Measurements from ENCODE around the gene TMEM151B. TPM values are rescaled to one million over a fixed set of nuclear protein-coding genes. Genes with fewer than 3 reads are reported as not detected.

Gene TMEM151B
- total and polyA plus RNA-seq, 2 experiments from 2014 or later = 0.30 TPM

GRCh38 chr6:44275271-44275748 is 5.1 kb downstream of the TMEM151B start:
- no peaks in the 10 kb centered on the region for H3K36me3 ChIP-seq (replicated peaks; ENCODE audit: insufficient read depth, low read depth)
- DNase-seq (ENCODE audit: low spot score) = no peak
- no peak overlapping the region for H3K4me3 ChIP-seq
- H3K9me2 ChIP-seq (replicated peaks; ENCODE audit: insufficient read depth) = no peaks in the 10 kb centered on the region
- no peak overlapping the region for H3K27ac ChIP-seq
- no peak overlapping the region for H3K4me2 ChIP-seq
- TF ChIP-seq CTCF (IDR thresholded peaks at IDR 0.05; ENCODE audit: poor library complexity) (no peak), EZH2 (IDR thresholded peaks at IDR 0.05; ENCODE audit: borderline replicate concordance) (no peak), EZH2phosphoT487 (IDR thresholded peaks at IDR 0.05; ENCODE audit: low read depth, severe bottlenecking, unreplicated experiment) (no peak)
- peaks cover 62% of the 10 kb centered on the region for H3K27me3 ChIP-seq
- H3K9me3 ChIP-seq (ENCODE audit: low read depth) = no peaks in the 10 kb centered on the region
- H2AFZ ChIP-seq = no peak overlapping the region
- H3K79me2 ChIP-seq = no peaks in the 10 kb centered on the region
- no peaks in the 10 kb centered on the region for H3K4me1 ChIP-seq (ENCODE audit: insufficient read depth)
- 97% methylated on average over 58 of the region's 59 CpGs for WGBS (ENCODE audit: low lambda C conversion rate, missing lambda C conversion rate)
- no peaks in the 10 kb centered on the region for H4K20me1 ChIP-seq (ENCODE audit: insufficient read depth, poor library complexity, severe bottlenecking)

GRCh38 chr6:44275749-44276648 is 5.7 kb downstream of the TMEM151B start:
- WGBS (ENCODE audit: low lambda C conversion rate, missing lambda C conversion rate) = 72% methylated on average over 64 of the region's 109 CpGs

GRCh38 chr6:44276667-44277640 is 6.7 kb downstream of the TMEM151B start:
- WGBS (ENCODE audit: low lambda C conversion rate, missing lambda C conversion rate) = 82% methylated on average over 17 of the region's 23 CpGs
- TF ChIP-seq CTCF (IDR thresholded peaks at IDR 0.05; ENCODE audit: poor library complexity) (no peak), EZH2phosphoT487 (IDR thresholded peaks at IDR 0.05; ENCODE audit: low read depth, severe bottlenecking, unreplicated experiment) (no peak), EZH2 (IDR thresholded peaks at IDR 0.05; ENCODE audit: borderline replicate concordance) (no peak)
- no peaks in the 10 kb centered on the region for H4K20me1 ChIP-seq (ENCODE audit: insufficient read depth, poor library complexity, severe bottlenecking)

More at GRCh38 chr6:44275749-44276648, 5.7 kb downstream of the TMEM151B start:
- H3K27ac ChIP-seq = no peak overlapping the region
- H3K27me3 ChIP-seq = peaks cover 68% of the 10 kb centered on the region
- H4K20me1 ChIP-seq (ENCODE audit: insufficient read depth, poor library complexity, severe bottlenecking) = no peaks in the 10 kb centered on the region
- H3K4me2 ChIP-seq = peak overlapping the region; percentile 33
- no peaks in the 10 kb centered on the region for H3K79me2 ChIP-seq
- no peaks in the 10 kb centered on the region for H3K36me3 ChIP-seq (replicated peaks; ENCODE audit: insufficient read depth, low read depth)
- no peak for DNase-seq (ENCODE audit: low spot score)
- no peaks in the 10 kb centered on the region for H3K9me3 ChIP-seq (ENCODE audit: low read depth)
- H3K9me2 ChIP-seq (replicated peaks; ENCODE audit: insufficient read depth) = no peaks in the 10 kb centered on the region
- H3K4me1 ChIP-seq (ENCODE audit: insufficient read depth) = no peaks in the 10 kb centered on the region
- H3K4me3 ChIP-seq = no peak overlapping the region
- H2AFZ ChIP-seq = no peak overlapping the region
- no peak for TF ChIP-seq EZH2phosphoT487 (IDR thresholded peaks at IDR 0.05; ENCODE audit: low read depth, severe bottlenecking, unreplicated experiment)
- no peak for TF ChIP-seq EZH2 (IDR thresholded peaks at IDR 0.05; ENCODE audit: borderline replicate concordance)
- no peak for TF ChIP-seq CTCF (IDR thresholded peaks at IDR 0.05; ENCODE audit: poor library complexity)

More at GRCh38 chr6:44276667-44277640, 6.7 kb downstream of the TMEM151B start:
- H3K27me3 ChIP-seq = peaks cover 67% of the 10 kb centered on the region
- no peak overlapping the region for H3K27ac ChIP-seq
- H3K9me2 ChIP-seq (replicated peaks; ENCODE audit: insufficient read depth) = no peaks in the 10 kb centered on the region
- H3K4me1 ChIP-seq (ENCODE audit: insufficient read depth) = no peaks in the 10 kb centered on the region
- H3K9me3 ChIP-seq (ENCODE audit: low read depth) = no peaks in the 10 kb centered on the region
- no peak overlapping the region for H2AFZ ChIP-seq
- H3K36me3 ChIP-seq (replicated peaks; ENCODE audit: insufficient read depth, low read depth) = no peaks in the 10 kb centered on the region
- H3K79me2 ChIP-seq = no peaks in the 10 kb centered on the region
- H3K4me3 ChIP-seq = no peak overlapping the region
- DNase-seq (ENCODE audit: low spot score) = no peak
- H3K4me2 ChIP-seq = no peak overlapping the region
